Activated CD4-positive, alpha-beta T cell treated with anti-CD3 and anti-CD28 coated beads, Interleukin-2, Interleukin-4, amounts not matched to agents 100 ng/mL and 50 ng/mL, durations not matched to agents 16 hours and 8 hours (primary cell): Measurements from ENCODE around the gene SMAD3.

Source experiments
- DNase-seq: peaks from one replicate; pipeline ENCODE4 v3.0.0-alpha.2; 2020; ENCODE audit warnings: low spot score

Gene SMAD3

GRCh38 chr15:67165254-67166253 is 100.2 kb downstream of the SMAD3 start:
- no peak for DNase-seq

GRCh38 chr15:67166280-67167009 is 101.0 kb downstream of the SMAD3 start:
- no peak for DNase-seq

GRCh38 chr15:67167091-67167490 is 101.7 kb downstream of the SMAD3 start:
- DNase-seq: no peak

- DNase-seq: no peak
Observed at GRCh38 chr15:67168694-67169093, 103.3 kb downstream of the SMAD3 start.

GRCh38 chr15:67170143-67170925 is 104.9 kb downstream of the SMAD3 start:
- no peak for DNase-seq

GRCh38 chr15:67171471-67171870 is 106.1 kb downstream of the SMAD3 start:
- DNase-seq: no peak

- no peak for DNase-seq
Observed at GRCh38 chr15:67172172-67172571, 106.8 kb downstream of the SMAD3 start.

- no peak for DNase-seq
Observed at GRCh38 chr15:67173005-67173404, 107.6 kb downstream of the SMAD3 start.

- DNase-seq: no peak
Observed at GRCh38 chr15:67173786-67174185, 108.4 kb downstream of the SMAD3 start.

- no peak for DNase-seq
Observed at GRCh38 chr15:67174446-67174845, 109.0 kb downstream of the SMAD3 start.

GRCh38 chr15:67174864-67175573 is 109.6 kb downstream of the SMAD3 start:
- DNase-seq: peak; percentile 32

GRCh38 chr15:67175643-67176071 is 110.3 kb downstream of the SMAD3 start:
- DNase-seq: peak; percentile 35

GRCh38 chr15:67176195-67176971 is 111.0 kb downstream of the SMAD3 start:
- DNase-seq: no peak

- no peak for DNase-seq
Observed at GRCh38 chr15:67177752-67178151, 112.3 kb downstream of the SMAD3 start.

GRCh38 chr15:67178569-67179210 is 113.3 kb downstream of the SMAD3 start:
- no peak for DNase-seq

GRCh38 chr15:67179411-67179995 is 114.1 kb downstream of the SMAD3 start:
- DNase-seq: no peak

GRCh38 chr15:67180035-67180434 is 114.6 kb downstream of the SMAD3 start:
- DNase-seq: no peak

GRCh38 chr15:67180514-67181191 is 115.3 kb downstream of the SMAD3 start:
- no peak for DNase-seq

- no peak for DNase-seq
Observed at GRCh38 chr15:67181221-67181639, 115.8 kb downstream of the SMAD3 start.
